ENCODE data around the gene TPRG1L.

TPRG1L gene

DNA sequence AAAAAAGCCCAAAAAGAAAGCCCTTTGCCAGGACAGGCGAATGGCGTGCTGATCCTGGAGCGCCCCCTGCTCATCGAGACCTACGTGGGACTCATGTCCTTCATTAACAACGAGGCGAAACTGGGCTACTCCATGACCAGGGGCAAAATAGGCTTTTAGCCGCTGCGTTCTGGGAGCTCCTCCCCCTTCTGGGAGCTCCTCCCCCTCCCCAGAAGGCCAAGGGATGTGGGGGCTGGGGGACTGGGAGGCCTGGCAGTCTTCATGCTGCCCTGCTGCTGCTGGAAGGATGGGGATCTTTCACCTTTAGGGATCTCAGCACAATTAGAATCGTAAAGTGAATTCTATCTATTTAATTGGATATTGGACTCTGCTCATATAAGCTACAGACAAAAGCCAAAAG is 3.6 kb downstream of the TPRG1L start:
- DNase-seq (ENCODE audit: low read depth) = no peak

DNA sequence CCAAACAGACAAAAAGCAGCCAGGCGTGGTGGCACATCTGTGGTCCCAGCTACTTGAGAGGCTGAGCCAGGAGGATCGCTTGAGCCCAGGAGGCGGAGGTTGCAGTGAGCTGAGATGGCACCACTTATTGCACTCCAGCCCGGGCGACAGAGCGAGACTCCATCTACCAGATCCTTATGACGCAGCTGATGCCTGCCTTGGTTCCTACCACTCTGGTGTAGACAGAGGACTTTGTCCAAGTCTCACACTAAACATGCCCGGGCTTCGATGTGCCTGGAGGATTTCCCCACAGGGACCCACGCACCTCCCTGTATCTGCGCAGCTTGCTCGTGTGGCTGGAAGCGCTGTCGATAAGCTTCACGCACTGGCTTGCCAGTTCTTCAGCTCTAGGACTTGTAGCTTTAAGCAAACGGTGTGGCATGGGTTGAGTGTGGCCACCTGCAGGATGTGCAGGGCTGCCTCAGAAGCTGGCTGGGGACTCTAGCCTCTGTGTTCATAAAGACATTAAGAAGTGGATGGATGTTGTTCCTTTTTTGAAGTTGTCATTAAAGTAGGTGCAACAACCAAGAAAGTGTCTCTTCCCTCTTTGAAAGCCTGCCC is 4.8 kb downstream of the TPRG1L start:
- no peak for DNase-seq (ENCODE audit: low read depth)

DNA sequence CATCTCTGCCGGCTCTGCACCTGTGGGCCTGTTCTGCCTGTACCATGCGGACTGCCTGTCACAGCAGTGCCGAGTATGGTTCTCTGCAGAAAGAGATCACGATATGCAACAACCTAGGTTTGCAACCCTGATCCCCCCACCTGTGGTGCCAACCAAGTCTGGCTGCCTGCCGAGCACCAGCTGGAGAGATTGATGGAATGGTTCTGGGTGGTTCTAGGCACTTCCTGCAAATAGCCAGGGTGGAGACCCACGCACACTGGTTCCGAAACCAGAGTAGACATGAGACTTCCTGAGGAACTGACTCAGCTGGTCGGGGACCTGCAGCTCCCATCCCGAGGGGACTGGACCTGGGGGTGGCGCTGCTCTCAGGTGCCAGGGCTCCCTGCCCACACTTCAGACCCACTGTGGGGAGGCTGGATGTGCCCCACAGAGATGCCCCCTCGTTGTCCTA is 5.4 kb downstream of the TPRG1L start:
- DNase-seq (ENCODE audit: low read depth) = no peak

DNA sequence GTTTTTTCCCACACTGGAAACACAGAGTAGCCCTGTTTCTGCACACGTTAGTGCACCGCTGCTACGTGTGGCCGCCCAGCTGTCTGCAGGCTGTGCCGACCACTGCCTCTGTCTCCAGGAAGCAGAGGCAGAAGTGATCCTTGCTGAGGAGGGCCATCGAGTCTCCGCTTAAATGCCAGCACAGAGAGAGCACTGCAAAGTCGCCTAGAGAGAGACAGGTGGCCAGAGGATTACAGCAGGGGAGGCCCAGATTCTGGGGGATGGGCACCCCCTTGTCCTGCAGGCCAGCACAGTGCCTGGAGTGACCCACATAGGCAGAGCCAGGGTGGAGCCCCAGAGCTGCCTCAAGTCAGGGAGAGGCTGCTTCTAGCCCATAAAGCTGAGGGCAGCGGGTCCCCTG is 6.1 kb downstream of the TPRG1L start:
- DNase-seq (ENCODE audit: low read depth) = no peak

GRCh38 chr1:3631320-3632260 is 6.8 kb downstream of the TPRG1L start:
- no peak for DNase-seq (ENCODE audit: low read depth)

- no peak for DNase-seq (ENCODE audit: low read depth)
These were observed 7.5 kb downstream of the TPRG1L start for GRCh38 chr1:3632298-3632697.

DNA sequence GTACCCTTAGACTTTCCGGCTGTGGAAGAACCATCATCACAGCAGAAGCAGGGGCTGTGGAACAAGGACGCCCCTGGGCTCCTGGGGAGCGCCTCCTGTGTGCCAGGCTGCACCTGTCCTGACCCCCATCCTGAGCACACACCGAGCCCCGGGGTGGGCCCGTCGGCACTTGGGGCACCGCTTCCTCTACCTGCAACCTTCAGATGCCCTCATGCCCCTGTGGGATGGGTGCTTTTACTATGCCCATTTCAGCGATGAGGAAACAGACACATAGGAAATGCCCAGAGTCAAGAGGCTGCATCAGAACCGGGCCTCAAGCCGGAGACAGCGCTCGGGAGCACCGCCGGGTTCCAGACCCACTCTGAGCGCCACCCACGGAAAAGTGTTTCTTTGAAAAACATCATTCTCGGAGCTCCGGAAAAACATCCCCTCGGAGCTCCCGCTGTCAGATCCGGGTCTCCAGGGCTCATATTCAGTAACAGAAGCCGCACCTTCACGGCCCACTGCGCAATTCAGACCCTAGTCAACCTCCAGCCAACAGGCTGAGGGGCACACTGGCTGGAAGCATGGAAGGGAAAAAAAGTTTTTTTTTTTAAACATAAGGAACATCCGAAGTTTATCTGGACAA is 8.0 kb downstream of the TPRG1L start:
- no peak for DNase-seq (ENCODE audit: low read depth)

DNA sequence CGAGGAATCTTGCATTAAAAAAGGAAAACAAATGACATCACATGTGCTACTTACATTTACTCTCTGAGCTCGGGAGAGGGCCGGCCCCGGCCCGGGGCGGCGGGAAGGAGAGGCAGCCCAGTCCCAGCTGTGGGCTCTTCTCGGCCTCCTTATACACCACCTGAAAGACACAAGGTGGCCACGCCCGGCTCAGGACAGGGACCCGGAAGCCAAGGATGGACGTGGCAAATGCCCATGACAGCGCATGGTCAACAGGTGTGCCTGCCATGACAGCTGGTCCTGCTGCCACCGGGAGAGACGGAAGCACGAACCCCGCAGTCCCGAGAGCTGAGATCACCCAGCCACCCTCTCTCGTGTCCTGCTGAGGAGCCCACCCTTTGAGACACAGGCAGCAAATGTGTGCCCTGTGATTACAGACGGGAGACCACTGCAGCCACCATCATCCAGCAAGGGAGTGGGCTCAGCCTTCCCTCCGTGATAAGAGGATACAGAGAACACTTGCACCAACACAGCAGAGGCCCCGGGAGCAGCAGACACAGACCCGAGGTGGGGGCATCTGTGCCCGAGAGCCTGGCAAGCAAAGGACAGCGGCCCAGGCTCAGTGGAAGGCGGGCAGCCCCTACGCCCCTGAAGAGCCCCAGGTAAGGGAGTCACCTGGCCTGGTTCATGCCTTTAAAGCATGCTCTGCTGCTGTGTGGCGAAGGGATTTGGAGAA is 8.7 kb downstream of the TPRG1L start:
- DNase-seq (ENCODE audit: low read depth) = no peak

DNA sequence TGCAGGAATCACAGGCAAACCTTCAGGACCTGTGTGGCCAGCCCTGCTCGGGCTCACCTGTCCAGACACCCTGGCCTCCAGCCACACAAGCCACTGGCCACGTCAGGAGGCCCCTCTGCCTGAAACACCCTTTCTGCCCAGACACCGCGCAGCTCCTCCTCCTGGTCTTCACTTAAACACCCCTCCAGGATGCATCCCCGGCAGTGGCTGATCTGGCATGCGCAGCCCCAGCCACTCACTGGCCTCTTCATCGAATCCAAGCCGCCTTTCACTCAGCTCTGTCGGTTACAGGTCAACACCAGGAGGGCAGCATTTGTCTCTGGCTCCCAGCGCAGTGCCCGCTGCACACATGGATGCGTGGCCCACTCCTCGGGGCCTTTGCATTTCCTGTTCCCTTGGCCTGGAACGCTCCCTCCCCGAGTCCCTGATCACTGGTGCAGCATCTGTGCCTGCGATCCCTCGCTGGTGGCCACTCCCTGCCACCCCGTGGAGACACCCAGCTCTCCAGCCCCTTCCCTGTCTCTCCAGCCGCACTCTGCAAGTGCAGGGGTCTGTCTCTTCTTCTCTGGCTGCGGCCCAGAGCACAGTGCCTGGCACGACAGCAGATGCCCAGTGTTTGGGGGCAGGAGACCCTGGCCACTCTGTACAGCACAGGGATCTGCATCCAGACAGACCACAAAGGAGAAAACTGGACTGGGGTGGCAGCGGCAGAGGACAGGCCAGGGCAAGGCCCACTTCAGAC is 9.4 kb downstream of the TPRG1L start:
- DNase-seq (ENCODE audit: low read depth) = no peak

- DNase-seq (ENCODE audit: low read depth) = no peak
These were observed 11.3 kb downstream of the TPRG1L start for GRCh38 chr1:3636080-3636479.

DNA sequence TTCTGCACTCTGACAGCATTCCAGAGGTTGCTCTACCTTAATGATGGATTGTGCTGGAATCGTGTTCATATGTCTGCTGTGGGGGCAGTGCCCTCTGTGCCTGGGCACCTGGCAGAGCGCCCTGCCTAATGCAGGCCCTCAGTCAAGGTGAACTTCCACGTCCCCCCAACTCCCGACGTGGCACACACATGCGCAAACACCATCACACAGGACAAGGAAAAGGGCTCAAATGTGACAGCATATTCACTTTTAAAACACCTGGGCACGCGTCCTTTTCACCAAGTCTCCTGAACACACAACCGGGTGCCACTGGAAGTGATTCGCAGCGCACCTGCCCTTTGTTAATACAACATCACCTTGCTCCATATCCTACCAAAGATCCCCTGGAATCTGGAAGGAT is 11.7 kb downstream of the TPRG1L start:
- DNase-seq (ENCODE audit: low read depth) = no peak

- no peak for DNase-seq (ENCODE audit: low read depth)
These were observed 13.2 kb downstream of the TPRG1L start for GRCh38 chr1:3638027-3638426.

- no peak for DNase-seq (ENCODE audit: low read depth)
These were observed 13.9 kb downstream of the TPRG1L start for GRCh38 chr1:3638676-3639075.

DNA sequence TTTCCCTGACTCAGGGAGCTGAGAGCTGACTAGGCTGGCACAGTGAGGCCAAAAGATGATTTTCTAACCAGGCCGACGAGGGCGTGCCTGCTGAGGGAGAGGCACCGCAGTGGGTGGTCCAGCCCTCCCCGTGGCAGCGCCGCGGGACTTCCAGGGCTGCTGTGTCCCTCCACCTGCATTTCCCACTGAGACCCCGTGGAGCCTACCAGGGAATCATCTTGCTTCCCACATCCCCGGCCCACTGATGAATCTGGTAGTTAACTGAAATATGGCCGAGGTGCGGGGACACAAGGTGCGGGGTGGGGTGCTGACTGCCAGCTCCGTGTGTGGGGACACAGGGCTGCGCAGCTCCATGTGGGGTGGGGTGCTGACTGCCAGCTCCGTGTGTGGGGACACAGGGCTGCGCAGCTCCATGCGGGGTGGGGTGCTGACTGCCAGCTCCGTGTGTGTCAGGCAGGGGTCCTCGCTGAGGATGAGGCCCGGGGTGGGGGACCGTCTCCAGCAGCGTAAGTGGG is 14.6 kb downstream of the TPRG1L start:
- no peak for DNase-seq (ENCODE audit: low read depth)

DNA sequence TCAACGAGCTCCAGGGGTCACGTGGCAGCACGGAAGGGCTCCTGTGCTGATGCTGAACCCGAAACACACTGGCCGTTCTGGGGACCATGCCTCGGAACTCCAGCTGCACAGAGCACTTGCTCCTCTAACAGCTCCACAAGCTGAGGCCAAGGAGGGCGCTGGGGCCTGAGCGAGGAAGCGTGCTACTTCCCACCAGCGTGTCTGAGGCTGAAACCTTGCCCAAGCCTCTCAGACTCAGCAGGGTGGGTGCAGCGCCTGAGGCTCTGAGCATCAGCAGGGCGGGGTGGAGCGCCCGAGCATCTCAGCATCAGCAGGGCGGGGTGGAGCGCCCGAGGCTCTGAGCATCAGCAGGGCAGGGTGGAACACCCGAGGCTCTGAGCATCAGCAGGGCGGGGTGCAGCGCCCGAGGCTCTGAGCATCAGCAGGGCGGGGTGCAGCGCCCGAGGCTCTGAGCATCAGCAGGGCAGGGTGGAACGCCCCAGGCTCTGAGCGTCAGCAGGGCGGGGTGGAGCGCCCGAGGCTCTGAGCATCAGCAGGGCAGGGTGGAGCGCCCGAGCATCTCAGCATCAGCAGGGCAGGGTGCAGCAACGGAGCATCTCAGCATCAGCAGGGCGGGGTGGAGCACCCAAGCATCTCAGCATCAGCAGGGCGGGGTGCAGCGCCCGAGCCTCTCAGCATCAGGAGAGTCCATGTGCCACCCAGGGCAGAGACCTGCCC is 15.5 kb downstream of the TPRG1L start:
- DNase-seq (ENCODE audit: low read depth) = no peak

- DNase-seq (ENCODE audit: low read depth) = no peak
These were observed 16.4 kb downstream of the TPRG1L start for GRCh38 chr1:3641046-3641760.

GRCh38 chr1:3641816-3642215 is 17.0 kb downstream of the TPRG1L start:
- no peak for DNase-seq (ENCODE audit: low read depth)

- no peak for DNase-seq (ENCODE audit: low read depth)
These were observed 18.3 kb downstream of the TPRG1L start for GRCh38 chr1:3642919-3643675.

DNA sequence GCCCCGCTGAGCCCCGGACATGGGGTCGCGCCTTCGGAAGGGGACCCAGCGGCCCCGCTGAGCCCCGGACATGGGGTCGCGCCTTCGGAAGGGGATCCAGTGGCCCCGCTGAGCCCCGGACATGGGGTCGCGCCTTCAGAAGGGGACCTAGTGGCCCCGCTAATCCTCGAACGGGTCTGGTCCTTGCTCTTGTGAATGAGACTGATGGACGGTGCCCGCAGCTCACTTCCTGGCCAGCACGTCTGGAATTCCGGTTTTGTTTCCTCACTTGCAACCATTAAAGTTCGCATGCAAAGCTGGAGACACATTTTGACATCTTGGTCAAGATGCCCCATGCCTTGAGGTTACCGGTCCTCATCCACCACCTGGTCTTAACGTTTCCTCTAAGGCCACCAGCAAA is 19.5 kb downstream of the TPRG1L start:
- no peak for DNase-seq (ENCODE audit: low read depth)
